ENCODE measurements around the gene COL28A1.

COL28A1 gene

GRCh38 chr7:7516156-7516555 is 19.5 kb downstream of the COL28A1 start:
- Histone ChIP-seq H3K36me3 (ENCODE audit: control insufficient read depth, low read depth, low read length) (no peaks in the 10 kb centered on the region), H3K4me1 (ENCODE audit: control insufficient read depth, low read depth, low read length) (no peaks in the 10 kb centered on the region), H3K9ac (ENCODE audit: low read length) (no peak overlapping the region), H3K27me3 (ENCODE audit: control insufficient read depth, insufficient read depth, low read length) (no peaks in the 10 kb centered on the region), H3K27ac (ENCODE audit: low read length) (no peak overlapping the region), H3K4me3 (ENCODE audit: low read length) (no peak overlapping the region), H3K9me3 (ENCODE audit: control insufficient read depth, low read depth, low read length) (no peaks in the 10 kb centered on the region)

- H3K9ac ChIP-seq (ENCODE audit: low read length) = no peak overlapping the region
- no peaks in the 10 kb centered on the region for H3K4me1 ChIP-seq (ENCODE audit: control insufficient read depth, low read depth, low read length)
- H3K27ac ChIP-seq (ENCODE audit: low read length) = no peak overlapping the region
- H3K27me3 ChIP-seq (ENCODE audit: control insufficient read depth, insufficient read depth, low read length) = no peaks in the 10 kb centered on the region
- no peaks in the 10 kb centered on the region for H3K36me3 ChIP-seq (ENCODE audit: control insufficient read depth, low read depth, low read length)
- H3K9me3 ChIP-seq (ENCODE audit: control insufficient read depth, low read depth, low read length) = no peaks in the 10 kb centered on the region
- H3K4me3 ChIP-seq (ENCODE audit: low read length) = no peak overlapping the region
Measured at GRCh38 chr7:7512861-7513597, 22.6 kb downstream of the COL28A1 start.

- no peaks in the 10 kb centered on the region for H3K27me3 ChIP-seq (ENCODE audit: control insufficient read depth, insufficient read depth, low read length)
- H3K36me3 ChIP-seq (ENCODE audit: control insufficient read depth, low read depth, low read length) = no peaks in the 10 kb centered on the region
- H3K9me3 ChIP-seq (ENCODE audit: control insufficient read depth, low read depth, low read length) = no peaks in the 10 kb centered on the region
- no peaks in the 10 kb centered on the region for H3K4me1 ChIP-seq (ENCODE audit: control insufficient read depth, low read depth, low read length)
- H3K27ac ChIP-seq (ENCODE audit: low read length) = no peak overlapping the region
- no peak overlapping the region for H3K4me3 ChIP-seq (ENCODE audit: low read length)
- no peak overlapping the region for H3K9ac ChIP-seq (ENCODE audit: low read length)
Measured at GRCh38 chr7:7510794-7511193, 24.9 kb downstream of the COL28A1 start.

GRCh38 chr7:7505915-7506314 is 29.8 kb downstream of the COL28A1 start:
- Histone ChIP-seq H3K9ac (ENCODE audit: low read length) (no peak overlapping the region), H3K4me1 (ENCODE audit: control insufficient read depth, low read depth, low read length) (no peaks in the 10 kb centered on the region), H3K4me3 (ENCODE audit: low read length) (no peak overlapping the region), H3K9me3 (ENCODE audit: control insufficient read depth, low read depth, low read length) (no peaks in the 10 kb centered on the region), H3K27me3 (ENCODE audit: control insufficient read depth, insufficient read depth, low read length) (no peaks in the 10 kb centered on the region), H3K27ac (ENCODE audit: low read length) (no peak overlapping the region), H3K36me3 (ENCODE audit: control insufficient read depth, low read depth, low read length) (no peaks in the 10 kb centered on the region)

GRCh38 chr7:7504910-7505704 is 30.6 kb downstream of the COL28A1 start:
- no peaks in the 10 kb centered on the region for H3K36me3 ChIP-seq (ENCODE audit: control insufficient read depth, low read depth, low read length)
- no peaks in the 10 kb centered on the region for H3K27me3 ChIP-seq (ENCODE audit: control insufficient read depth, insufficient read depth, low read length)
- no peaks in the 10 kb centered on the region for H3K9me3 ChIP-seq (ENCODE audit: control insufficient read depth, low read depth, low read length)
- no peak overlapping the region for H3K4me3 ChIP-seq (ENCODE audit: low read length)
- no peaks in the 10 kb centered on the region for H3K4me1 ChIP-seq (ENCODE audit: control insufficient read depth, low read depth, low read length)
- H3K9ac ChIP-seq (ENCODE audit: low read length) = no peak overlapping the region
- H3K27ac ChIP-seq (ENCODE audit: low read length) = no peak overlapping the region

GRCh38 chr7:7499892-7500291 is 35.8 kb downstream of the COL28A1 start:
- H3K9me3 ChIP-seq (ENCODE audit: control insufficient read depth, low read depth, low read length) = no peaks in the 10 kb centered on the region
- H3K27ac ChIP-seq (ENCODE audit: low read length) = no peak overlapping the region
- no peak overlapping the region for H3K4me3 ChIP-seq (ENCODE audit: low read length)
- H3K27me3 ChIP-seq (ENCODE audit: control insufficient read depth, insufficient read depth, low read length) = no peaks in the 10 kb centered on the region
- H3K9ac ChIP-seq (ENCODE audit: low read length) = no peak overlapping the region
- H3K36me3 ChIP-seq (ENCODE audit: control insufficient read depth, low read depth, low read length) = no peaks in the 10 kb centered on the region
- no peaks in the 10 kb centered on the region for H3K4me1 ChIP-seq (ENCODE audit: control insufficient read depth, low read depth, low read length)

GRCh38 chr7:7498856-7499255 is 36.8 kb downstream of the COL28A1 start:
- no peak overlapping the region for H3K4me3 ChIP-seq (ENCODE audit: low read length)
- no peak overlapping the region for H3K9ac ChIP-seq (ENCODE audit: low read length)
- no peak overlapping the region for H3K27ac ChIP-seq (ENCODE audit: low read length)
- H3K4me1 ChIP-seq (ENCODE audit: control insufficient read depth, low read depth, low read length) = no peaks in the 10 kb centered on the region
- H3K27me3 ChIP-seq (ENCODE audit: control insufficient read depth, insufficient read depth, low read length) = no peaks in the 10 kb centered on the region
- H3K36me3 ChIP-seq (ENCODE audit: control insufficient read depth, low read depth, low read length) = no peaks in the 10 kb centered on the region
- no peaks in the 10 kb centered on the region for H3K9me3 ChIP-seq (ENCODE audit: control insufficient read depth, low read depth, low read length)

- H3K27ac ChIP-seq (ENCODE audit: low read length) = no peak overlapping the region
- H3K9me3 ChIP-seq (ENCODE audit: control insufficient read depth, low read depth, low read length) = no peaks in the 10 kb centered on the region
- no peak overlapping the region for H3K4me3 ChIP-seq (ENCODE audit: low read length)
- H3K4me1 ChIP-seq (ENCODE audit: control insufficient read depth, low read depth, low read length) = no peaks in the 10 kb centered on the region
- no peak overlapping the region for H3K9ac ChIP-seq (ENCODE audit: low read length)
- no peaks in the 10 kb centered on the region for H3K27me3 ChIP-seq (ENCODE audit: control insufficient read depth, insufficient read depth, low read length)
- no peaks in the 10 kb centered on the region for H3K36me3 ChIP-seq (ENCODE audit: control insufficient read depth, low read depth, low read length)
Measured at GRCh38 chr7:7496311-7496710, 39.4 kb downstream of the COL28A1 start.

- H3K27me3 ChIP-seq (ENCODE audit: control insufficient read depth, insufficient read depth, low read length) = no peaks in the 10 kb centered on the region
Measured at GRCh38 chr7:7495171-7495570, 40.5 kb downstream of the COL28A1 start.

GRCh38 chr7:7491044-7491443 is 44.6 kb downstream of the COL28A1 start:
- Histone ChIP-seq H3K9ac (ENCODE audit: low read length) (no peak overlapping the region), H3K4me3 (ENCODE audit: low read length) (no peak overlapping the region), H3K36me3 (ENCODE audit: control insufficient read depth, low read depth, low read length) (no peaks in the 10 kb centered on the region), H3K27me3 (ENCODE audit: control insufficient read depth, insufficient read depth, low read length) (no peaks in the 10 kb centered on the region), H3K9me3 (ENCODE audit: control insufficient read depth, low read depth, low read length) (peaks cover 5% of the 10 kb centered on the region), H3K27ac (ENCODE audit: low read length) (no peak overlapping the region), H3K4me1 (ENCODE audit: control insufficient read depth, low read depth, low read length) (no peaks in the 10 kb centered on the region)

More at GRCh38 chr7:7495171-7495570, 40.5 kb downstream of the COL28A1 start:
- Histone ChIP-seq H3K4me1 (ENCODE audit: control insufficient read depth, low read depth, low read length) (no peaks in the 10 kb centered on the region), H3K27ac (ENCODE audit: low read length) (no peak overlapping the region), H3K9me3 (ENCODE audit: control insufficient read depth, low read depth, low read length) (no peaks in the 10 kb centered on the region), H3K4me3 (ENCODE audit: low read length) (no peak overlapping the region), H3K36me3 (ENCODE audit: control insufficient read depth, low read depth, low read length) (no peaks in the 10 kb centered on the region), H3K9ac (ENCODE audit: low read length) (no peak overlapping the region)

- Histone ChIP-seq H3K4me1 (ENCODE audit: control insufficient read depth, low read depth, low read length) (no peaks in the 10 kb centered on the region), H3K9me3 (ENCODE audit: control insufficient read depth, low read depth, low read length) (peaks cover 7% of the 10 kb centered on the region), H3K27ac (ENCODE audit: low read length) (no peak overlapping the region), H3K9ac (ENCODE audit: low read length) (no peak overlapping the region), H3K36me3 (ENCODE audit: control insufficient read depth, low read depth, low read length) (no peaks in the 10 kb centered on the region), H3K27me3 (ENCODE audit: control insufficient read depth, insufficient read depth, low read length) (no peaks in the 10 kb centered on the region), H3K4me3 (ENCODE audit: low read length) (no peak overlapping the region)
Measured at GRCh38 chr7:7490003-7490402, 45.7 kb downstream of the COL28A1 start.

- Histone ChIP-seq H3K4me1 (ENCODE audit: control insufficient read depth, low read depth, low read length) (no peaks in the 10 kb centered on the region), H3K27ac (ENCODE audit: low read length) (no peak overlapping the region), H3K36me3 (ENCODE audit: control insufficient read depth, low read depth, low read length) (no peaks in the 10 kb centered on the region), H3K9me3 (ENCODE audit: control insufficient read depth, low read depth, low read length) (peaks cover 7% of the 10 kb centered on the region), H3K9ac (ENCODE audit: low read length) (no peak overlapping the region), H3K27me3 (ENCODE audit: control insufficient read depth, insufficient read depth, low read length) (no peaks in the 10 kb centered on the region), H3K4me3 (ENCODE audit: low read length) (no peak overlapping the region)
Measured at GRCh38 chr7:7489546-7489945, 46.1 kb downstream of the COL28A1 start.

All from iPS-18a (cell line).